ENCODE measurements around the gene DSC3. TPM values are rescaled to one million over a fixed set of nuclear protein-coding genes. Genes with fewer than 3 reads are reported as not detected.
A peak's percentile ranks its signal among the peaks of the same experiment; 100 is the strongest.
"Not testable (repeated sequence)": the region's sequence is repeated elsewhere in the genome, so short reads cannot be mapped to it uniquely, and the experiment has no call there.

DSC3 gene
- total RNA-seq, 1 donor from 2014 or later, result 29.1 TPM

DNA sequence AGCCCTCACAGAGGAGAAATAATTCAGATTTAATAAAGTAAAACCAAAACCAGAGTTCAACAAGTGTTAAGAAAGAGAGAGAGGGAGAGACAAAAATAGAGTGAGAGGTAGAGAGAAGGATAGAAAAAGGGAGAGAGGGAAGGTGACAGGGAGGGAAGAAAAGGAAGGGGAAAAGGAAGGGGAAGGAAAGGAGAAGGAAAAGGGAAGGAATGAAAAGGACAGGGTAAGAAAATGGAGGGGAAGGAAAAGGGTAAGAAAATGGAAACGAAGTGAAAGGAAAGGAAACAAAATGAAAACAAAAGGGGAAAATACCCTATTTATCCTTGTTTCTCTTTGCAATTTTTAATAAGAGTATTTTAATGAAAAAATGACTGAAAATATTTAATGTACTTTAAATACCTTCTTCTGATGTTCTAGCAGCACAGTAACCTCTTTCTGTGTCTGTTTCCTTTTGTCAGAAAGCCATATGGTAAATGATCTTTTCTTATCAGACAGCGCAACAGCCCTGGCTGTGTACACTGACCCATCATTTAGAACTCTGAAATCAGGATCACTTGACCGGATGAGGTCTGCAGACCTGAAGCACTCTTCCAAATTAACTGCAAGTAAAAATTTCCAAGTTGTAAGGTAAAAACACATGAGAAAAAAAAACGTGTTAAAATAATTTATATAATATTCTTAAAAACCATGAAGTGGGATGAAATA, 11.8 kb downstream of the DSC3 start:
- peaks cover 23% of the 10 kb centered on the region for H3K36me3 Mint-ChIP-seq
- peak overlapping the region; percentile 28 for H3K27ac Mint-ChIP-seq
- H3K4me3 Mint-ChIP-seq, result no peak overlapping the region
- peaks cover 3% of the 10 kb centered on the region for H3K9me3 Mint-ChIP-seq
- H3K4me1 Mint-ChIP-seq, result peaks cover 7% of the 10 kb centered on the region
- TF ChIP-seq, protein P1, sequence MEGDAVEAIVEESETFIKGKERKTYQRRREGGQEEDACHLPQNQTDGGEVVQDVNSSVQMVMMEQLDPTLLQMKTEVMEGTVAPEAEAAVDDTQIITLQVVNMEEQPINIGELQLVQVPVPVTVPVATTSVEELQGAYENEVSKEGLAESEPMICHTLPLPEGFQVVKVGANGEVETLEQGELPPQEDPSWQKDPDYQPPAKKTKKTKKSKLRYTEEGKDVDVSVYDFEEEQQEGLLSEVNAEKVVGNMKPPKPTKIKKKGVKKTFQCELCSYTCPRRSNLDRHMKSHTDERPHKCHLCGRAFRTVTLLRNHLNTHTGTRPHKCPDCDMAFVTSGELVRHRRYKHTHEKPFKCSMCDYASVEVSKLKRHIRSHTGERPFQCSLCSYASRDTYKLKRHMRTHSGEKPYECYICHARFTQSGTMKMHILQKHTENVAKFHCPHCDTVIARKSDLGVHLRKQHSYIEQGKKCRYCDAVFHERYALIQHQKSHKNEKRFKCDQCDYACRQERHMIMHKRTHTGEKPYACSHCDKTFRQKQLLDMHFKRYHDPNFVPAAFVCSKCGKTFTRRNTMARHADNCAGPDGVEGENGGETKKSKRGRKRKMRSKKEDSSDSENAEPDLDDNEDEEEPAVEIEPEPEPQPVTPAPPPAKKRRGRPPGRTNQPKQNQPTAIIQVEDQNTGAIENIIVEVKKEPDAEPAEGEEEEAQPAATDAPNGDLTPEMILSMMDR (IDR thresholded peaks at IDR 0.05; ENCODE audit: unreplicated experiment), result no peak
- no peaks in the 10 kb centered on the region for H3K27me3 Mint-ChIP-seq (ENCODE audit: low read depth)
- DNase-seq (ENCODE audit: low spot score in 2 of 2, unreplicated experiment in 2 of 2), result no peak

DNA sequence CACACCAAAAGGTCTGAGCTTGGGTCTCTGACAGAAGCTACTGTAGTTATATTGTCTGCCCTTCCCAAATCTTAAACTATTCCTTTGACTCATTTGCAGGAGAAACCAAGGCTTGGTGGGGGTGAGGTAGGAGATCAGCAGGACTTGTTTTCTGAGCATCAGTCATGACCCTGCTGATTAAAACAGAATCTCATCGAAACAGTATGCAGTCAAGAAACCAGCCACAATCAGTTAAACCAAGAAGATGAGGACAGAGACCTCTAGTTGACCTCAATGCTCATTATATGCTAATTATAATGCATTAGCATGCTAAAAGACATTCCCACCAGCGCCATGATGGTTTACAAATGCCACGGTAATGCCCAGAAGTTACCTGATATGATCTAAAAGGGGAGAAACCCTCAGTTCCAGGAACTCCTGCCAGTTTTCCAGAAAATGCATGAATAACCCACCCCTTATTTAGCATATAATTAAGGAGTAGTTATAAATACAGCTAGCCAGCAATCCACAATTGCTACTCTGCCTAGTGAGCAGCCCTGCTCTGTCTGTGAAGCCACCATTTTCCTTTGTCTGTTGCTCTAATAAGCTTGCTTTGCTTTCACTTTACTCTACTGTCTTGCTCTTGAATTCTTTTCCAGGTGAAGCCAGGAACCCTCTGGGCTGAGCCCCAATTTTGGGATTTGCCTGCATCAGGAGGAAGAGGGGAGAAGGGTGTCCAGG, 26.7 kb downstream of the DSC3 start:
- Mint-ChIP-seq H3K4me1 (no peaks in the 10 kb centered on the region), H3K36me3 (peaks cover 42% of the 10 kb centered on the region), H3K9me3 (peaks cover 10% of the 10 kb centered on the region), H3K27me3 (ENCODE audit: low read depth) (no peaks in the 10 kb centered on the region), H3K4me3 (no peak overlapping the region), H3K27ac (no peak overlapping the region)
- DNase-seq (ENCODE audit: low spot score in 2 of 2, unreplicated experiment in 2 of 2), result no peak
- TF ChIP-seq, protein P1 (IDR thresholded peaks at IDR 0.05; ENCODE audit: unreplicated experiment), result no peak

DNA sequence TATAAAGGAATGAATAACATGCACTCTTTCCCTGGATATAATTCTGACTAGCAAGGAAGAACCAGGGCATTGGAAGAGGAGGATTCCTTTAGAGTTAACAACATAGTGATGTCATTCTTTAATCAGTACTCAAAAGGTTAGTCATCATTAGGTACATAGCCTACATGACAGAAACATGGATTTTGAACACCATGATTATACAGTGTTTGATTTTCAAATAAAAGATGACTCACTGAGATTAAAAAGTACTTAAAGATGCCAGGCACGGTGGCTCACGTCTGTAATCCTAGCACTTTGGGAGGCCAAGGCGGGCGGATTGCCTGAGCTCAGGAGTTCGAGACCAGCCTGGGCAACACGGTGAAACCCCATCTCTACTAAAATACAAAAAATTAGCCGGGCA, 31.1 kb downstream of the DSC3 start:
- H3K9me3 Mint-ChIP-seq; H3K4me3 Mint-ChIP-seq; H3K27me3 Mint-ChIP-seq (ENCODE audit: low read depth); H3K4me1 Mint-ChIP-seq; DNase-seq (ENCODE audit: low spot score in 2 of 2, unreplicated experiment in 2 of 2); H3K27ac Mint-ChIP-seq: not testable (repeated sequence)
- peaks cover 15% of the 10 kb centered on the region for H3K36me3 Mint-ChIP-seq

DNA sequence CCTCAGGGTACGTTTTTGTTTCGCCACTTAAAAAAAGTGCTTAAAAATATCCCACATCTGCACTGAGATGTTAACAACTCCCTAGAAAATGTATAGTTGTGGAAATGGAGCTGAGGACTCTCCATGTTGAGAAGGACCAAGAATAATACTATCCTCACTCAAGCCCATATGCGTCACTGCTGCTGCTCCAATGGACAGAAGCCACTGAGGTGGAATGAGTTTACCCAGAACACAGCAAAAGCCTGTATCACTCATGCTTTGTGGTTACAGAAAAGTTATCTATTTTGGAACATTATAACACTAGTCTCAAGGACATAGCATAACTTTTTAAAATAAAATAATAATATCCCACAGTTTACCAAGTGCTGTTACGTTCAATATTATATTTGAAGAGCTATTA, 31.9 kb downstream of the DSC3 start:
- TF ChIP-seq, protein P1 (IDR thresholded peaks at IDR 0.05; ENCODE audit: unreplicated experiment), result no peak
- no peaks in the 10 kb centered on the region for H3K27me3 Mint-ChIP-seq (ENCODE audit: low read depth)
- no peak overlapping the region for H3K27ac Mint-ChIP-seq
- H3K4me3 Mint-ChIP-seq, result no peak overlapping the region
- H3K9me3 Mint-ChIP-seq, result no peaks in the 10 kb centered on the region
- DNase-seq (ENCODE audit: low spot score in 2 of 2, unreplicated experiment in 2 of 2), result no peak
- H3K36me3 Mint-ChIP-seq, result peaks cover 13% of the 10 kb centered on the region
- H3K4me1 Mint-ChIP-seq, result no peaks in the 10 kb centered on the region

DNA sequence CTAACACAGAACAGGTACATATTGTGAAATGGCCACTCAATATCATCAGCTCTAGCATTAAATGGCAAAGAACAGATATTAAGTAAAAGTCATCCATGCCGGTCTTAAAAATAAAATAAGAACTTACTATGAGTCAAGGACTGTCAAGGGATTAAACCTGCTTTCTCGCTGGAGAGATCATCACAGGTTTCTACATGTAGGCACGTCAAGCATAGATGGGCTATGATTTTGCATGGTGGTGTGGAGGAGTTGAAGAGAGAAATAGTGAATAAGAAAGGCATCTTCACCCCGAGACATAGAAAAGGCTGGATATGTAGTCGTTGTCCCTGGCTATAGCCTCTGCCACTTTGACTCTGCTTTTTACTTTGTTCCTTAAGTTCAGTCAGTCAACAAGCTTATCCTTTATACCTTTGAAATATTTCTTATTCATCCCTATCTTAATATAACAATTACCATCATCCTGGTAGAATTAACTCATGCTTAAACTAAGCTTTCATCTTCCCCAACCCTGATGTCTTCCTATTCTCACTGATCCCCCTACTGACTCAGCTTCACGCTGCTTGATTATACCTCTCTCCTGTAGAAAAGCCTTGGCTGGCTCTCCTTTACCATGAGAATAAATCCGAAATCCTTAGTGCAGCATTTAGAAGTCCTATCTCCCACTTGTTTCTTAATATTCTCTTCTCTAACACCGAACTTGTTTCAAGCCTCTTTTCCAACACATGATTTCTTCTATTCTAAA, 42.5 kb downstream of the DSC3 start:
- no peak overlapping the region for H3K4me3 Mint-ChIP-seq
- H3K27me3 Mint-ChIP-seq (ENCODE audit: low read depth), result no peaks in the 10 kb centered on the region
- peaks cover 17% of the 10 kb centered on the region for H3K36me3 Mint-ChIP-seq
- no peaks in the 10 kb centered on the region for H3K4me1 Mint-ChIP-seq
- TF ChIP-seq, protein P1 (IDR thresholded peaks at IDR 0.05; ENCODE audit: unreplicated experiment), result no peak
- H3K27ac Mint-ChIP-seq, result no peak overlapping the region
- no peaks in the 10 kb centered on the region for H3K9me3 Mint-ChIP-seq
- no peak for DNase-seq (ENCODE audit: low spot score in 2 of 2, unreplicated experiment in 2 of 2)

DNA sequence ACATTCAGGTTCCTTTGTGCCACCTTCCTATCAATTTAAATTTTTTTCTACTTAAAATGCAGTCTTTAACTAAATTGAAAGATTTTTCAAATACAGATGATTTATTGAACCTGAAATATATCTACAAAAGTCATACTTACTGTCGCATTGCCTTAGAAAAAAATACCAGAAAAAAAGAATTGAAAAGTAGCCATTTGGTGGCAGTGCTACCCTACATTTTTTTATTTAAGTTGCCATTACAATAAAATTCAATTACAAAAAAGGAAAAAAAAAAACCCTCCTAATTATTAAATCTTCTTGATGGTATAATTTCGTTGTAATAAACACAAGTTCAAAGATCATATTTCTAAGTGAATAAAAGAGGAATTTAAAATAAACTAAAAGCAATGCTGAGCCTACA, 43.4 kb downstream of the DSC3 start:
- TF ChIP-seq, protein P1 (IDR thresholded peaks at IDR 0.05; ENCODE audit: unreplicated experiment), result no peak
- Mint-ChIP-seq H3K4me3 (no peak overlapping the region), H3K9me3 (no peaks in the 10 kb centered on the region), H3K27ac (no peak overlapping the region), H3K4me1 (no peaks in the 10 kb centered on the region), H3K27me3 (ENCODE audit: low read depth) (no peaks in the 10 kb centered on the region), H3K36me3 (peaks cover 15% of the 10 kb centered on the region)
- DNase-seq (ENCODE audit: low spot score in 2 of 2, unreplicated experiment in 2 of 2), result no peak
